Activated T-cell treated with anti-CD3 and anti-CD28 coated beads, Interleukin-2, amount 50 U/mL, for 48 hours (primary cell): ENCODE results near the gene MPZL1.

Source experiments
- DNase-seq, 2 experiments: peaks; one replicate each; pipeline ENCODE4 v3.0.0-alpha.2; 2020

The MPZL1 gene

DNA sequence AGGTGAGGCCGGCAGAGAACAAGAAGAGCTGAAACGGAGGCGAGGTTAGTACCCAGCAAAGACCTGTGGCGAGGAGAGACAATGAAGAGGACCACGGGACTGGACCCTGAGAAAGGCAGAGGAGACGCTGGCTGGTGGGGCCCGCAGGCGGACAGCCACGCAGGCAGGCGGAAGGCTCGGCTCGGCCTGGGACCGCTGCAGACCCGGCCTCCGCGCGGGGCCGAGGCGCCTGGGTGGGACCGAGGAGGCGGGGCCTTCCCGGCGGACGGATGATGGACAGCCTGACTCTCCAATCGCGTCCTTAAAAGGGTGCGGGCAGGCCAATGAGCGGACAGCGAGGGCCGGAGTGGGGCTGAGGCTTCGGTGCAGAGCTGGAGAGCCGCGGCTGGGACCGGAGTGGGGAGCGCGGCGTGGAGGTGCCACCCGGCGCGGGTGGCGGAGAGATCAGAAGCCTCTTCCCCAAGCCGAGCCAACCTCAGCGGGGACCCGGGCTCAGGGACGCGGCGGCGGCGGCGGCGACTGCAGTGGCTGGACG lies at the start of gene MPZL1:
TSS of gene MPZL1 (plus strand) at position 366 of the 535 bp plus-strand sequence. CDS start 170 bp downstream, outside the sequence.
- peak; percentile 97 for DNase-seq

DNA sequence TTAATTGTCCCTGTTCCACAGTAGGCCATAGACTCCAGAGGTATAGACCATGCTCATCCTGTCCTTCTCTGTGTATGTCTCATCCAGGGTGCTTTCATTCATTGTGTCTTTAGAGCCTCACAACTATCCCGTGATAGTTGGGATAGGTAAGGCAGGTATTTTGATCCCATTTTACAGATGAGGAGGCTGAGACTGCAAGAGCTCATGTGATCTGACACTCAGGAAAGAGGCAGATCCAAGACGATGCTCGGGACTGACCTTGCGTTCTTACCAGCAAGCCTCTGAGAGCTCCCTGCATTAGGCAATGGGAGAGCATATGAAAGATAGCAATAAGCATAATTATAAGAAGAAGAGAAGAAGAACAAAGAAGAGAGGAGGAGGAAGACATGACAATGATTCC lies 49.0 kb upstream of the MPZL1 start:
- DNase-seq: no peak

DNA sequence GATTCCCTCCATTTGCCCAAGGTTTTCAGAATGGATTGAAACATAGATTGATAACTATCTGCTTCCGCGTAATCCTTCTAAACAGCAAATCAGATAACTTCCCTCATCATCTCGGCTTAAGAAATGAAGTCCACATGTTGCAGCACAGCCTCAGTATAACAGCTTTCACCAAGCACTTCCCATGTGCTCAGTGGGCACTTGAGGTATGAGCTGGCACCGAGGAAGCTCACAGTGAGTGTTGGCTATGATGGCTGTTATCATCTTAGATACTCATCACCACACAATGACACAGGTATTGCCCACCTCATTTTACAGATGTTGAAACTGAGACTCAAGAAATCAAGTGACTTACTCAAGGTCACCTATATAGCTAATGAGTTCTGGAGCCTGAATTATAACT lies 48.5 kb upstream of the MPZL1 start:
- DNase-seq: no peak

DNA sequence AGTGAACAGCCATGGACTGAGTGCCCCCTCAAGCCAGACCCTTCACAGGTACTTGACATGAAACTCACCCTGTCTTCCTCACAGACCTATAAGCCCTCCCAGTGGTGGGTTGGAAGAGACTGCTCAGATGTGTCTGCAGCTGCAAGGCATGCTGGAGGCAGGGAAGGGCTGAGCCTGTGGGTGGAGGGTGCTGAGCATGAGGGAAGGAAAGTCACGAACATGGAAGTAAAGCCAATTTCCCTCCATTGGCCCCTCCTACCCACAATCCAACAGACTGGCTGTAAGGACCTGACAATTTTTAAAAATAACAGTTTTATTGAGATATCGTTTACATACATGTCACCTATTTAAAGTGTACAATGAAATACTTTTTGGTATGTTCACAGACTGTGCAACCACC lies 47.6 kb upstream of the MPZL1 start:
- DNase-seq: no peak

DNA sequence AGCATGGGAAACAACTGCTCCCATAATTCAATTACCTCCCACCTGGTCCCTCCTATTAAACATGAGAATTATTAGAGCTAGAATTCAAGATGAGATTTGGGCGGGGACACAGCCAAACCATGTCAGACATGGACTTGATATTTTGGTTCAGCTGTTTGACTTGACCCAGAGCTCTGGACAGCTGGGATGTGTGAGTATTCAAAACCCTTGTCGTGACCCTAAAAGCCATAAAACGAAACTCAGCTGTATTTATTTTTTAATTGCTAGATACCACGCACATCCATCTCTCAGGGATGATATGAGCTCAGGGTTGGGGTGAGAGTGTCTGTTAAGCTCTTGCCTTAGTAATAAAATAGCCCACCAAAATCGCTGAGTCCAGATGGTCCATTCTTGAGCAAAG lies 46.3 kb upstream of the MPZL1 start:
- DNase-seq: no peak

- DNase-seq: no peak
These were observed 45.4 kb upstream of the MPZL1 start for GRCh38 chr1:167676205-167676915.

- DNase-seq: no peak
These were observed 44.6 kb upstream of the MPZL1 start for GRCh38 chr1:167676916-167677848.

GRCh38 chr1:167678422-167678821 lies 43.4 kb upstream of the MPZL1 start:
- no peak for DNase-seq

- no peak for DNase-seq
These were observed 42.9 kb upstream of the MPZL1 start for GRCh38 chr1:167678838-167679237.

DNA sequence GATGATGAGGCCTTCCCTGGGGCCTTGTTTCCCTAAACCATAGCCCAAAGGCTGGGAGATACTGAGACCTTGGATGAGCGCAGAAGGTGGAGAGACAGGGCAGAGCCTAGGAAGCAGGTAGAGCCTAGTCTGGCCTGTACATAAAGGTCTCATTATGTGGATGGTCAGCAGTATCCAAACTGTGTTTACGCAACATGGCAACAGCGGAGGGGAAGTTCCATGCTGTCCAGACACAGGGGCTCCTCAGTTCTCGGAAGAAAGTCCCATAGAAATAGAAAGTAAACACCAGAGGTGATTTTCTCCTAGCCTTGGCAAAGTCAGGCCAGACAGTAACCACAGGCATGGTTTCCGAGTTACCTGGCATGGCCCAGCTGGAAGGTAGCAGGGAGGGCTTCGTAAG lies 42.1 kb upstream of the MPZL1 start:
- DNase-seq: no peak

DNA sequence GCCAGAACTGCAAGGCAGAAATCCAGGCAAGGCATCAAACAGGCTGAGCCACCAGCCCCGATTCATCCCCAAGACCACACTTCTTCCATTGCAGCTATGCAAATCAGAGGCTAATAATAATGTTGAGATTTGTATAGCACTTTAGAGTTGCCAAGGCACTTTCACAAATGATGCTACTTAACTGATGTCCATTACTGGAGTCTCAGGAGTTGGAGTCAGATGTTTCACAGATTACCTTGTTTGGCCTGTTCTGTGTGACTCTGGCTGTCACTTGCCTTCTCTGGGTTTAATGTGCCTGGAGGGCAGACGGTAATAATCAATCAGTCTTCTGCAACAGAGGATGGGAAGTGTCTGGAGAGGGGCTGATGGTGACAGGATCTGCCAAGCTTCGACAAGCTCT lies 40.8 kb upstream of the MPZL1 start:
- DNase-seq: no peak

GRCh38 chr1:167681451-167682098 lies 40.2 kb upstream of the MPZL1 start:
- DNase-seq: no peak

GRCh38 chr1:167683226-167683625 lies 38.6 kb upstream of the MPZL1 start:
- no peak for DNase-seq

DNA sequence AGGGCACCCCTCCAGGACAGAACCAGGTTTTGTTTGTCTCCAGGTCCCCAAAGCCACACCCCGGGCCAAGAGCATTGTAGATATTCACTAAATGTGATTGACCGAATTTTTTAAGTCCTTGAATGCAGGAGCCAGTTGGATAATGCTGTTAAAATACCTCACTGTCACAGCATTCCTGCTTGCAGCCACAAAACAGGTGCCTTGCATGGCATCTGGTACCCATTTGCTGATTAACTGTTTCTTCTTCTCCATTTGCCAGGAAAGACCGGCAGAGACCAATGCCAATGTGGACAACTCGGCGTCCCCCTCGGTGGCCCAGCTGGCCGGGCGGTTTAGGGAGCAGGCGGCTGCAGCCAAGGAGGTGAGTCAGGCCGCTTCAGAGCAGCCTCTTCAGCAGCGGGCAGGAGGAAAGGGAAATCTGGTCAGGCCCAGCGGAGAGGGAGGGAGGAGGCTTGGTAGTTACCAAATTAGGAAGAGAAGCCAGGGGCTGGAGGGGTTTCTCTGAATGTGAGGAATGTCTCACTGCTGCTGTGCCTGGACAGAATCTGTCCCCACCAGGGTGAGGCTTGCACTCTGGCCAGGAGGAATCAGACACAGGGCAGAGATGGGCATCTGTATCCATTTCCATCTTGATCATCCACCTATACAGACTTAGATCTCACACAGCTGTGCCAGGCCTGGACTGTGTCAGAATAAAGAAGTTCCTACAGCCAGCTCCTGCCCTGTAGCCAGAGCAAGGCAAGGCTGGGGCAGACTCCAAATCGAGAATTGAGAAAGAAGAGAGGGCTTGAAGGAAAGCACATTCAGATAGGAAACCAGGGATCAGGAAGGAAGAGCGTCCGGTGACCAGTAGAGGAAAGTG lies 37.9 kb upstream of the MPZL1 start:
- DNase-seq: no peak

- no peak for DNase-seq
These were observed 35.9 kb upstream of the MPZL1 start for GRCh38 chr1:167685844-167686243.

DNA sequence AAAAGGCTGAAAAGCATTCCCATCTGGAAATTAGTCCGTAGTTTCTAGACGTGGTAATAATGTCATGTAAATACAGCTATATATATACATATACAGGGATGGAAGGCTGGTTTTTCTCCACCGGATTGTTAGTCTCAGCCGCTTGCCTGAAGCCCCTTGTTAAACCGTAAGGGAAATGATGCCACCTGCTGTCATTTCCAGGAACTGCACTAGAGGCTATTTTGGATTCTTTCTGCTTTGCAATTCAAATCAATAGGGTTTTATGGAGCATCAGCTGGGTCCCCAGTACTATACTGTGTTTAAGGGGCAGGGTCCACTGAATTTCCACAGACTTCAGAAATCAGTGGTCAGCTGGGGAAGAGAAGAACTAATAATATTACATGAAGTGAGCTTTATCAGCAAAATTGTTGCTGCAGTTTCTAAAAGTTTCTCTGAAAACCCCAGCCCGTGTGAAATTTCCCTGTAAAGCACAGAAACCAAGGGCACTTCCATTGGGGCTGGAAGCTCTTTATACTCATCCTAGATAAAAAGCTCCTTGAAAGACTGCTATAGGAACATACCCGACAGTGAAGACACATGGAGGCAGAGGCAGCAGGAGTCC lies 33.8 kb upstream of the MPZL1 start:
- DNase-seq: peak; percentile 84 to 87

DNA sequence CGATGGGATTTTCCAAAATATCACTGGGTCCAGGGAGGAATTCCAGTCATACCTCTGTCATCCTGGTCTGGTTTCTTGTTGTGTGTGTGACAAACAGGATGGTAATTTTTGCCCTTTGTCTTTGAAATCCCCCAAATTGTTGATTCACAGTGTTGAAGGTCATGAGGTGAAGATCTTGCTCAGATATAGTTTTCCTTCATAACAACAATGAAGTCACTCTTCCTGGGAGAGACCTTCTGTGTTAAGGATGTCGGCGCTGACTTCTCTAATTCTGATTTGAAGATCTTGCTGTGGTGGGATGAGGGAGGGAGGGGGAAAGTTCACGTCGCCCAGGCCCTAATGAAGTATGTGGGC lies 32.2 kb upstream of the MPZL1 start:
- no peak for DNase-seq

DNA sequence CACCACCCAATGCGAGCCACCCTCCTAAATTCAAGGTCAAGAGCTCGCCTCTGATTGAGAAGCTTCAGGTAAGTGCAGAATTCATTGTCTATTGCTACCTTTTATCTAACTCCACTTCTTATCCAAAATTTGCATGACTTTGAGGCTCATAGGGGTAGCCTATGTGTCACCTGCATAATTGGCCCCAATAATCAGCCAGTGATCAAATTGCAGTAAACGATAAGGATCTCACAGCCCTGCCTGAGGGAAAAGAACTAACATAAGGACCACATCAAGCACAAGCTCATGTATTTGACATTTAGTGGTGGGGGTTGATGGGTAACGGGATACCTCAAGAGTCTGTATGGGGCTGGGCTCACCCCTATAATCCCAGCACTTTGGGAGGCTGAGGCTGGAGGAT lies 31.7 kb upstream of the MPZL1 start:
- DNase-seq: no peak

DNA sequence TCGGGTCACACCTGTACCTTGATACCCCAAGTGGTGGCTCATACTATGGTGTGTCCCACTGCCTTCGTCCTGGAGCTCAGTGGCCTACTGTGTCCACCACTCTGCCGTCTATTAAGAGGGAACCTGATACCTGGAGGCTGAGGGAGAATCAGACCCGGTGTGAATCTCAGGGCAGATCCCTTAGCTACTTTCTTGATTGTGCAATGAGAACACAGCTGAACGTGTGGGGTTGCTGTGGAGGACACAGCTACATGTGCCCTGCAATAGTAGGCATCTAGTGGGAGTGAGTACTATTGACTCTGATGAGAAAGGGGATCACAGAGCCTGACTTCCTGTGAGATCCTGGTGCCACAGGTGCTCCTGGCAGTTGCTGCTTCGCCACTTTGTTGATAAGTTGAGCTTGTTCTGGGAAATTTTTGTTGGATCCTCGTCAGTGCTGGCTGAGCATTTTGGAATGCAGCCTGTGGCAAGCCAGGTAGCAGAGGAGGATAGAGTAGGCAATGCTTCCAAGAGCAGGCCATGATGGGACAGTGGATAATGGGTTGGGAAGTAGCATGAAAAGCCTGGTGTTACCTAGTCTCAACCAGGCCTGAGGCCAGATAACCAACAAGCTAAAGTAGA lies 28.2 kb upstream of the MPZL1 start:
- no peak for DNase-seq

DNA sequence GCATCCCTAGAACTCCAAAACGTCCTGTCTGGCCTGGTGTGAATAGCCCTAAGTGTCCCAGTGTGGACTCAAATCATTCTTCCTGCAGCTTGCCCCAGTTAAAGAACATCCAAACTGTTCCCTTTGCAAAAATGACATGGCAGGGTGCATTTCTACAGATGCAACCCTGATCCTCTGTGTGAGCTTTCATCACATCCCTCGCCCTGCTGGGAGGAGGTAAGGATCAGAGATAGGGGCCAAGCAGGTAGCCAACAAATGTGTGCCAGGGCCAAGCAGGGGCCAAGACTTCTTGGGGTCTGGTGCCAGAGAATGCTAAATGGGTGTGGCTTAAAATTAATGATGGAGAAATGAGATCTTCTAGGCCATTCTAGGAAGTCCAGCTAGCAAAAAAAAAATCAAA lies 27.1 kb upstream of the MPZL1 start:
- no peak for DNase-seq

DNA sequence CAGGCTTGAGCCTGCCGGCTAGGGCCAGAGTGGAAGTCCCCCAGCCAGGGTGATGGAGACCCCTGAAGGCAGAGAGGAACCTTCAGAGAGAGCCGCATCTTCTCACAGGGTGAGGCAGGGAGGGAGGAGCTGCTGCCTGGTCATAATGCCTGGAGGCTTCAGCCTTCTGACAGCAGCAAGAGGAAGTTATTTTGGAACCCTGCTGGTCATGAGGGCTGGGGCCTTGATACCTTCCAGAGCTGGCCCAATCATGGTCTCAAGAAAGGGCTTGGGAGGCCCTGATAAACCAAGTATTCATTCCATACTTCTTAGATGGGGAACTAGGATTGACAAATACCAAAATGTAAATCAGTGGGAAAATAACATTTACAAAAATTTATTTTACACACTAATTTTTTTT lies 26.6 kb upstream of the MPZL1 start:
- no peak for DNase-seq
